CMK (cell line): ENCODE data around the gene CFAP99.
A peak's percentile ranks its signal among the peaks of the same experiment; 100 is the strongest.
"Not testable (repeated sequence)": the region's sequence is repeated elsewhere in the genome, so short reads cannot be mapped to it uniquely, and the experiment has no call there.

Experiments
- DNase-seq: peaks from one replicate; pipeline ENCODE4 v3.0.0-alpha.2; 2010; ENCODE audit warnings: low read depth

CFAP99 gene

DNA sequence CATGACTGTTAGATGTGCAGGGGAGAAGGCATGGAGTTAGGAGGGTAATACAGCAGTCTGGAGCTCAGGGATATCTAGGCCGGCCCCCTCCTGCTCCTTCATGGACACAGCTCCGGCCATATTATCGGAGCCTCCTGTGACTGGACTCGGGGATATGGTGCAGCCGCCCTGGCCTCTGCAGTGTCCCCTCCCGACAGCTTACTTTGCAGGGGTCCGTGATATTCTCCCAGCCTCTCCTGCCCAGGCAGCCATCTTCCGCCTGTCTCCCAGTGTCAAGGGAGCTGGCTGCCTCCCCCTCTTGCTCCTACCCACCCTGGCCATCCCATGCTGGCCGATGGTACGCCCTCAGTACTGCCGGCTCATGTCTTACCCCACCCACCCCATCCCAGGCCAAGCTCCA lies 30.3 kb downstream of the CFAP99 start:
- no peak for DNase-seq

DNA sequence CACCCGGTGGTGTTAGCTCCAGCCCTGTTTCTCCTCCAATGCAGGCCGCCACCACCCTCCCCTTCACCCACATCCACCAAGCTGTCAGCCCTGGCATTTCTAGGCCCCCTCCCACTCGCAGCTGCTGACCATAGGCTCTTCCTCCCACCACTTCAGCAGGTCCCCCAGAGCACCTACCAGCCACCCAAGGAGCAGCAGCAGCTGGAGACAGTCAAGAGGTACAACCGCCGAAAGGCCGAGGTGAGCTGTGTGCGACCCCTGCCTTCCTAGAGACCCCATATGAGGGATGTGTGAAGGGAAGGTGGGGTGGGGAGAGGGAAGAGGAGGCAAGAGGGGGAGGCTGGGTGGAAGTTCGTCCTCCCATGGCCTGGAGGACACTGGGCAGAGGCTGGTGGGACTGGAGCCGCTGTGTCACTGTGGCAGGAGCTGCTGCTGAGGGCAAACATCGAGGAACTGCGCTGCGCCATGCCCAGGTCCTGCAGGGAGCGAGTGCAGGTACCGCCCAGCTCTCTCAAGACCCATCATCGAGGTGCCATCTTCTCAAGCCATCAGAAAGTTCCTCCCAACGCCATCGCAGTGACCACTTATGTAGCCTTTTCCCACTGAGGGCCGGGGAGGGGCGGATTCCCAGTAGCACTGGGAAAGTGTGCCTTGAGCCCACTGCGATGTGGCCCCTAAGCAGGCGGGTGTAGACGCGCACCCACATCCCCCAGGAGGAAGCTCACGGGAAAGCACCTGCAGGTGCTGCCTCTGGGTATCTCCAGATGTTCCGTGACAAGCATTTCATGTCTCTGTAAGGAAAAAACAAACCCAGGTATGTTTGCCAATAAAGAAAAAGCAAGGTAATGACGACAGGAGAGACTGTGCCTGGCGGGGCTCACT lies 31.0 kb downstream of the CFAP99 start:
- no peak for DNase-seq

DNA sequence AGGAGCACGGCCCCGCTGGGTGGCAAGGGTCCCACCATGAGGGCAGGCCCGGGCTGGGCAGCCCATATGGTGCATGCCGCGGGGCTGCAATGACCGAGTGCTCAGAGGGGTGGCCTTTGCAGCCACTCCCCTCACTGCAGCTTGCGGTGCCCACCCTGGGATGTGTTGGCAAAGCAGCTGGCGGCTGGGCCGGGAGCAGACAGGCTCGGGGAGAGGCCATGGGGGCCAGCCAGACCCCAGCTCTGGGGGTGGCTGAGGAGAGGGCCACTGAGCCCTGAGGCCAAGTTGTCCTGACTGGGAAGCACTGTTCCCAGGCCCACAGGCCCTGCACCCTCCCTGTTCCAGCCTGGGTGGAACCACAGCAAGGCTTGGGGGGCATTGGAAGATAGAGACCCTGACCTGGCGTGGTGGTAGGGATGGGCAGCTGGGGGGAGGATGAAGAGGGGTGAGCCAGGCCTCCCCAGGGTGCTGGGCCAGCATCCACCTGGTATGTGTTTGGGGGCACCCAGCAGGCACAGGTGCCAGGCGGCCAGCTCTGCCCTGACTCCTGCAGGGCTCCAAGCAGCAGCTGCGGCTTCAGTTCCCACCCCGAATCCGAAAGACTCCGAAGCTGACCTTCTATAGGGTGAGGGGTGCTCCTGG lies 31.8 kb downstream of the CFAP99 start:
- DNase-seq: no peak

DNA sequence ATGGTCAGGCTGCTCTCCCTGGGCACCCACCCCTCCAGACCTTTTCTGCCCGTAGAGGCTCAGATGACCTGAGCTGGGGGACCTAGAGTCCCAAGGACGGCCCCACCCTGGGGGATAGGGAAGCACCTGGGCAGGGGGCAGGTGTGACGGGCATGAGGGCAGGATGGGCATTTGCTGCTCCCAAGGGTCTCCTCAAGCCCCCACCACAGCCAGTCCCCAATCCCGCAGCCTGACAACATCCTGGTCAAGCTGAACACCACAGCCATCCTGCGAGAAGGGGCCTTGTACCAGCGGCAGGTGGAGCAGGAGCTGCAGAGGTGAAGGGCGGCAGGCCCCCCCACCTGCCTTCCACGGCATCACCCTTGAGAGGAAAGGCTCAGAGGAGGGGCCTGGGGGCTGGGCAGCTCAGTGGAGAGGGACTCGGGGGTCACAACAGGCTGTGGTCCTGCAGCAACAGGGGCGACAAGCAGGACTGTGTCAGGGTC lies 32.3 kb downstream of the CFAP99 start:
- no peak for DNase-seq

DNA sequence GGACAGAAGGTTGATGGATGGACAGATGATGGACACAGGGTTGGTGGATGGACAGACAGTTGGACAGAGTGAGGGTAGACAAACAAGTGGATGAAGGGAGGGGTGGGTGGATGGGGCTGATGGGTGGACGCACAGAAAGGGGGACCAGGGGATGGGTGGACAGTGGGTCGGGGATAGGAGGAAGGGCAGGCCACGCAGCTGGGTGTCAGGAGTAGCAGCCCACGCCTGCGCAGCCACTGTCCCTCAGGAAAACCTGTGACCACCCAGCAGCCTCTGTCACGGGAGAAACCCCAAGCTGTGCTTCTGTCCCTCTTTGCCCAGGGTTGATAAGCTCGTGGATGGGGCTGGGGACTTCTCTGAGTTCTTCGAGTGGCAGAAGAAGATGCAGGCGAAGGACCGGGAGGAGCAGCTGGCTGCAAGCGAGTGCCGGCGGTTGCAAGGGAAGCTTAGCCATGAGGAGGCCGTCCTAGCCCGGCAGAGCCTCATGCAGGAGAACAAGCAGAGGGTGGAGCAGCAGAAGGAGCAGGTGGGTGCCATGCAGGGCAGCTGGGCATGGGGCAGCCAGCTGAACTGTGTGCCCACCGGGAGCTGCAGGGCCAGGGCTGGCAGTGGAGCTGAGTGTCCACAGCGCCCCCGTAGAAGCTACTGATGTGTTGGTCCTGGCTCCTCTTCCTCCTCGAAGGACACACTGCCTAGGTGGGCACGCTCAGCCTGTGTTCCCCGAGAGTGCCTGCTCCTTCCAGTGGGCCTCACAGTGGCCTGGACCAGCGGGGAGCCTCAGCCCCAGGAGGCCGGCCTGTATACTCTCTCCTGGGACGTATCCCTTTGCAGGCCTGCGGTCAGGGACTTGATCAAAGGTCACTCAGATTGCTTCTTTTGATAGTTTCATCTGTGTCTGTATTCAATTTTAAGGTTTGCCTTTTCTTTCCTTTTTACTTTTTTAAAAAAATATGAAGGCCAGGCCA lies 33.3 kb downstream of the CFAP99 start:
- DNase-seq: no peak

DNA sequence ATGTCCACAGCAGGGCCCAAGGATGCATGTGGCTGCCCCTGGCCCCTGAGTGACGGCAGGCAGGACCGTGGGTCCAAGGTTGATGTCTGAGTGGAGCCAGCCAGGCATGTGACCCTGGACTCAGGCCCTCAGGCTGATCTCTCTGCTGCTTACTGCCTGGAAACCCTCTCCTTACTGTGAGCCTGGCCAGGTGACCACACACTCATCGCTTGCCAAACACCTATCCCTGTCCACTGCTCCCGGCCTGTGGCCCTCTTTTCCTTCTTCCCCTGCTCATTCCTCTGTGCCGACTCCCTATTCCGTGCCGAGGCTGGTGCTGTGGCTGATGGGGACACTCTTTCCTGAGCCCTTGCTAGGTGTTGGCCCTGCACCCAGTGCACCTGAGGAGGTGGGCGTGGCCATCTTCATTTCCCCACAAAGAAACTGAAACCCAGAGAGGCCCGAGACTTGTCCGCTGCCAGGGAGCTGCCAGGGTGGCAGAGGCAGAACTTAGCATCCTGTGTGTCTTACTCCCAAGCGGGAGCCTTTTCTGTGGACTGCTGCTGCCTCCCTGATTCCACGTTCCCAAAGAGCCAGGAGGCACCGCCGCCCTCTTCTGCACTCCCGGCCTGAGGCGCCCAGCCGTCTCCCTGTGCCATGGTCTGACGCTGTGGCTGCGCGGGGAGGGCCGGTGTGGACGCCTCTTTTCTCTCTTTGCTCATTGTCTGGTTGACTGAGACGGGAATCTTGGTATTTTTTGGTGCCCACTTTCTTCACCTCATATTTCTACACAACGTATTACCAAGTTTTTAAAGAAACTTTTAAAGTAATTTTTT lies 38.9 kb downstream of the CFAP99 start:
- no peak for DNase-seq

DNA sequence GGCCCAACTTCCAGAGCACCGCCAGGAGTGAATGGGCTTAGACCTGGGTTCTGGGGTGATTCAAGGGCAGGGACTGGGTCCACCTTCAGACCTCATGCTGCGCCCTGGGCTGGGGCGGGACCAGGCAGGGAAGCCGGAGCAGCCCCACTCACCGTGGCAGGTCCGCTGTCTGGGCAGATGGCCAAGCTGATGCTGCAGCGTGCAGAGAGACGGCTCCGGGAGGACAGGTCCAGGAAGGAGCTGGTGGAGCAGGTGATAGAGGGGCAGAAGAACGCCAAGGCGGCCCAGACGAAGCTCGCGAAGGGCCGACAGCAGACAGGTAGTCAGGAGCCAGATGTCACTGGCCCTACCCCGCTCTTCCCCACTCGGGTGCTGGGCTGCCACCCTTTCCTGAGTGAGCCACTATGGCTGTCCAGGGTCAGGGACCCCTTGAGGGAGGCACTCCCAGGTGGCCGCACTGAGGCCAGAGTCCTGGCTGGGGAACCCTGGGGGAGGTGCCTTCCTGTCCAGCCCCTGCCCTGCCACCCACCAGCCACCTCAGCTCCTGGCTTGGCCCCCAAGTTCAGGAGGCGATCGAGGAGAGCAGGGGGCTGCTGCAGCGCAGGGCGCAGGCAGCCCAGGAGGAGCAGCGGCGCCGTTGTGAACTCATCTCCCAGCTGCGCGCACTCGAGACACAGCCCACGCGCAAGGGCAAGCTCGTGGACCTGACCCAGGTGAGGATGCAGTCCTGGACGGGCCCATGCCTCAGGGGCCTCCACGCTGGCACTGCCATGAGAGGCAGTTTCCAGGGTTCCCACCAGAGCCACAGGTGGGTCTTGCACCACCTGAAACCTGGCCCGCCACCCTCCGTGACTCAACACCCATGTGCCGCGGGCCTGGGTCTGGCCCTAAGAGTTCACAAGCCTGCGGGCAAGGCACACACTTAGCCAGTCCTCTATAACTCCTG lies 40.1 kb downstream of the CFAP99 start:
- DNase-seq: no peak

DNA sequence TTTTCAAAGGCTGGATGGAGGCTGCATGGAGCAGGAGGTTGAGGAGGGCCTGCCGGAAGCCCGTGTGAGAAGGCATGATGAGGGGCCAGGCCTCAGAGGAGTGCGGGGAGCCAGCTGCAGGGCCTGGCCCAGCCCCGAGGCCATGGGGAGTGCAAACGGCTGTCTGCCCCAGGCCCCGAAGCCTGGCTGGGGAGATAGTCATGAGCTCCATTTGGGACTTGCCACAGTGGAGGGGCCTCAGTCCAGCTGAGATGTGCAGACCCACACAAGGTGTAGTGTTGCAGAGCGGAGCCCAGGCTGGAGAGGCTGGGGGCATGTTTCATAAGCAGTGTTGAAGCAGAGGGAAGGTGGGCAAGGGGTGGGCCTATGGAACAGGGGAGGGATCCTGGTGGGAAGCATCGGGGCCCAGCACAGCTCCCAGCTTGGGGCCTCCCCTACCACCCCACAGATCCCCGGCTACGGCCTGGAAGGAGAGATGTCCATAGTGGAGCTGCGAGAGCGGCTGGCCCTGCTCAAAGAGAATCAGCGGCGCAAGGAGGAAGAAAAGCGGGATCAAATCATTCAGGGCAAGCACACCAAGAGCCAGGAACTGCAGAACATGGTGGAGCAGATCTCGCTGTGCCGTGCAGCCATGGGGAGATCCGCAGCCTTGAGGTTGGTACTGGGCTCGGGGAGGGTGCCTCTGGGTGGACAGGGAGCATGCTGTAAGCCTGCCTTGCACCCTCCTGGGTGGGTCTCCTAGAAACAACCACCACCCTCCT lies 41.0 kb downstream of the CFAP99 start:
- DNase-seq: no peak

DNA sequence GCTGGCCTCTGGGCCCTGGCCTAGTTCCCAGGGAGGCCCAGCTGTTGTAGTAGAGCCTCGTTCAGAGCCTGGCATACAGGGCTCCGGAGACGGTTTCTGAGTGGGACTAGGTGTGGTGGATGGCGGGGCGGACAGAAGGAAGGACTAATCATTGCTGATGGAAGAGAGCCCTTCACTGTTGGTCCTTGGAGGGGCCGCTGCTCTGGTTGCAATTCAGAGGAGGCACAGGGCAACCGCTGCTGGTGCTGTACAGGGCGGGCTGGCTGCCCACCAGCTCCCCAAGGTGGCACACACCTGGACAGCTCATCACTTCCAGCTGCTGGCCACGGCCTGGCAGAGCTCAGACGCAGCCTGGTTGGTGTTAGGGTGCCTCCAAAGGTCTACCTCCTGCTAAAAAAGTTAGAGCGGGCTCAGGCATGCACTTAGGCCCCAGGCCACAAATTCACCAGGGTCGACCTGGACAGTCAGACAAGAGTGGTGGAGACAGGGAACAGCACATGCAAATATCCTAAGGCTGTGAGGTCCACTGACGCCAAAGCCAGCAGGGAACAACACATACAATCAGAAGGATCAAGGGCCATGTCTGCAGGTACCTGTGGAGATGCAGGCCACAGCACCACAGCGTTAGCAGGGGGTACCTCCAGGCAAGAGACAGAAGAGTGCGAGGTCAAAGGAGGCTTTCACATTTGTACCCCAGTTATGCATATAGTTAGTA lies 42.6 kb downstream of the CFAP99 start:
- DNase-seq: no peak

DNA sequence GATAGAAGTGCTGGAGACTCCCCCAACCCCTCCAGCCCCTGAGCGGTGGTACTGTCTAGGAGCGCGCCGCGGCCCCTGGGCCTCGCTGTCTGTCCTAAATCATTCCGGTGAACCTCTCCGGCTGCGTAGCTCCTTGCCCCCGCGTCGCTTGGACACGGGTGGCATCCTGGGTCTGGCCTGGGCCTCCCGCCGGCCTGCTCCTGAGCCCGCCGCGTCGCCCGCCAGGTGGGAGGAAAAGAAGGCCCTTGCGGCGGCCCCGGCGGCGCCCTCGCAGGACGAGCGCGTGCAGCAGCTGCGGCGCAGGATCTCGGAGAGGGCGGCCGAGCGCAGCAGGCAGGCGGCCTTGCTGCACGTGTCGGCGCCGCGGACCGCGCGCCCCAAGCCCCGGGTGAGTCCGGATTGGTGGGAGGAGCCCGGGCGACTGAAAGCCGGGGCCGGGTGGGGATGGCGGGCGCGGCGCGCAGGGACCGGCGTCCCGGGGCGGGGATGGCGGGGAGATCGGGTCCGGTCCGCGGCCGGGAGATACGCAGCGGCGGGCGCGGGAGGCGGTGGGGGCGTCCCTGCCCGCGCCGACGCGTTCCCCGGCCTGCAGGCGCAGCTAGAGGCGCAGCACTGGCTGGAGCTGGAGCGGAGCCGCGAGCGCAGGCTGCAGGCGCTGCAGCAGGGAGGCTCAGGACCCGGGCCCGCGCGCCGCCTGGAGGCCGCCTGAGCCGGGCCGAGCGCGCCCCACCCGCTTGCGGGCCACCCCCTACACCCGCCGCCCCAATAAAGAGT lies 43.6 kb downstream of the CFAP99 start:
- DNase-seq: no peak

DNA sequence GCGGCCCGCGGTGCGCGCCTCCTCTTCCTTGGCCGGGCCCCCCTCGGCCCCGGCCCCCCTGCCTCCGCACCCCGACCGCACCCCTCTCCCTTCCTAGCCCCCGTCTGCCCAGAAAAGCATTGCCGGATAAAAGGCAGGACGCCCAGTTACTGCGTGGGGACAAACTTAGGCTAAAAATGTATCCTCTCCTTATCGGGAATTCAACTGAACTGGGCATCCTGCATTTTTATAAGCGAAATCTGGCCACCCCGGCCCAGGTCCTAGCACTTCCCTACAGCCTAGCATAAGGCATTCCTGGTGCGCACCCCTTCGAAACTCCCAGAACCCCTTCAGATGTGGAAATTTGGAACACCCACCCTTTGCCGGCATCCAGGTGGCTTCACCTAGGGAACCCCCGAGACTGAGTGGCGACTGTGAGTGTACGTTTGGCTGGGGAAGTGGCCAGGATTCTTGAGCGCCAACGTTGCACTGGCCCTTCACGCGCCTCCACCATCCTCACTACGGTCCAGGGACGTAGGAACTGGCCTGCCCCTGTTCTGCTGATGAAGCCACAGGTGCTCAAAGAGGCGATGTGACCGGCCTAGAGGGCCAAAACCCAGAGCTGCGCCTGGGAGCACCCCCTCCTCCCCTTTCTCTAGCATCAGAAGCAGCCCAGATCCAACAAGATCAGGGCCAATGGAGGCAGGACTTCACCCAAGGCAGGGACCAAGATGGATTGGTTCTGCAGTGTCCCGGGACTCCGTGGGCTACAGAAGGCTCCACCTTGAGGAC lies 44.4 kb downstream of the CFAP99 start:
- DNase-seq: no peak

DNA sequence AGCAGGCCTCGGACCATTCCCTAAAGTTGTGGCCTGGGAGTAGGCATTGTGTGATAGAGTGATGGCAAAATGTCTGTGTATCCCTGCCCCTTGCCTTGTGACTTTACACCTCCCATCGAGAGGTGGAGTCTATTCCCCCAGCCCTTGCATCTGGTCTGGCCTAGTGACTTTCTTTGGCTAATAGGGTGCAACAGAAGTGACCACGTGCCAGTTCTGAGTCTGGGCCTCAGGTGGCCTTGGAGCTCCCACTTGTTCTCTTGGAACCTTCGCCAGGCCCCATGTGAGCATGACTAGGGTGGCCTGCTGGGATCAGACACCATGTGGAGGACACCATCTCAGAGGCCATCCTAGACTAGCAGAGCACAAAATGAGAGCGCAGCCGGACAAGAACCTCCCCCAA lies 46.3 kb downstream of the CFAP99 start:
- no peak for DNase-seq

DNA sequence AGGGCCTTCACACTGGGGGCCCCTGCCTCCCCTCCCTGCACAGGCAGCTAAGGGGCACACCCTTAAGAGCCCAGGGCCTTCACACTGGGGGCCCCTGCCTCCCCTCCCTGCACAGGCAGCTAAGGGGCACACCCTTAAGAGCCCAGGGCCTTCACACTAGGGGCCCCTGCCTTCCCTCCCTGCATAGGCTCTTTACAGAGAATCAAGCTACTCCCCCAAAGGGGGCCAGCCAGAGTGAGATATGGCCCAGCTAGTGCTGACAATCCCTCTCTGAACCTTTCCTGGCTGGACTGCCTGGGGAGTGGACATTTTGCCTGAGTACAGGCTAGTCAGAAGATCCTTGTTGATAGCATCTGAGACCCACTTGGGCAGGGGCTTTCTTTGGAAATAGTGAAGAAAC lies 46.8 kb downstream of the CFAP99 start:
- DNase-seq: not testable (repeated sequence)

DNA sequence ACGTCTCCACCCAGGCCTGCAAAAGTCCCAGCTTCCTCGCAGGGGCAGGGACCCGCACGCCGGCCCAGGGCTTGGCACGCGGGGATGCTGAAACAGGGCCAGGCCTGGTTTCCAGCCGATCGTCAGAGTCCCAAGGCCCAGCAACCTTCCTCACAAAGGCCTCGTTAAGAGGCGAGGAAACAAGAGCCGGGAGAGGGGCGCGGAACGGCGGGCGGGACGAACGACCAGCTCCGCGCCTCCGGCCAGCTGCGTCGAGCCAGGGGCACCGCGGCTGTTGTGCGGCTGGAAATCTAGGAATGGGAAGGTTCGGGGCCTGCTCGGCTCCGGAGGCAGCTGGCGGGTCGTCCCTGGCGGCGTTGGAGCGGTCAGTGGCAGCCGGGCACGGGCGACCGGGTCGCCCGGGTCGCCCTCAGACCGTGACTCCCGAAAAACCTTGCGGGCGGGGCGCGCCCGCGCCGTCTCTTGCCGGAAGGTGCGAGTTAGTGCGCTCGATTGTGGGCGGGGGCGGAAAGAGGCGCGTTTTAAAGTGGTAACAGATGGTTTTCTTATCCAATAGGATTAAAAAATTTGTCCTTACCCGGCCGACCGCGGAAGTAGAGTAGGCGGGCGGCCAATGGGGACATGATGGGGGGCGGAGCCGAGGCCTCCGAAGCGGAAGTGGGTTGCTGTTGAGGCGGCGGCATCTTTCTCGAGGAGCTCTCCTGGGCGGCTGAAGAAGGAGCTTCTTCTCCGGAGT lies 49.9 kb downstream of the CFAP99 start, which contains the start of gene RNF4:
Gene RNF4, plus strand, starts transcription at position 651 of the 736 bp plus-strand sequence. CDS start 21,388 bp downstream, outside the sequence.
- peak; percentile 90 for DNase-seq

DNA sequence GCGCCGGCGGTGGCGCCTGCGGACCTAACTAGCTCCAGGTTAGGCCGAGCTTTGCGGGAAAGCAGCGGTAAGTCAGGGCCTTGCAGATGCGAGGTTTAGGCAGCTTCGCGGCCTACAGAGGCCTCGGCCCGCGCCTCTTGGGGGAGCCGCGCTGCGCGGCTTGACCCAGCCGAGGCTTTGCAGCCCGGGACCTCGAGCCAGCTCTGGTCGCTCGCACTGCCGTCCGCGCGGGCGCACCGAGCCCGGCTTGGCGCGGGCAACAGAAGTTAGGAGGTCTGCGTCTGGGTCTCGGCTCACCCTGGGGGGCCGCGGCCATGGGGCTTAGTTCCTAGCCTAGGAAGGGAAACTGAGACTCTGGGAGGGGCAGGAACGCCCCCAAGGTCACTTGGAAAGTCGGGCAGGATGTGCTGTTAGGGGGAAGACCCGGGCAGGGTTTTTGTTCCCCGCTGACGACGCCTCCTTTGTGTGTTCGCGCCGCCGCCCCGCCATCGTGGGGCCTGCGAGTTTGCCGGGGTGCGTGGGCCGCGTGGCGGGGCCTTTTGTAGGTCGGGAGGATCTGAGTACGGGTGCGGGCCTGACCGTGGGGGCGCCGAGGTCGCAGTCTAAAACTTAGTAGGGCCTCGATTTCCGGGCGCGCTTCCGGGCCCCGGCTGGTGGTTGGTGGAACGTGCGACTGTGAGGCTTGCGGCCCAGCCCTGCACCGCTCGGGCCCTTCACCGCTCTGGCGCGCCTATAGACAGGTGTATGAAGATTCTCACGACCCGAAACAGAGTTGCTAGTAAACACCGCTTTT lies 50.6 kb downstream of the CFAP99 start:
- no peak for DNase-seq

DNA sequence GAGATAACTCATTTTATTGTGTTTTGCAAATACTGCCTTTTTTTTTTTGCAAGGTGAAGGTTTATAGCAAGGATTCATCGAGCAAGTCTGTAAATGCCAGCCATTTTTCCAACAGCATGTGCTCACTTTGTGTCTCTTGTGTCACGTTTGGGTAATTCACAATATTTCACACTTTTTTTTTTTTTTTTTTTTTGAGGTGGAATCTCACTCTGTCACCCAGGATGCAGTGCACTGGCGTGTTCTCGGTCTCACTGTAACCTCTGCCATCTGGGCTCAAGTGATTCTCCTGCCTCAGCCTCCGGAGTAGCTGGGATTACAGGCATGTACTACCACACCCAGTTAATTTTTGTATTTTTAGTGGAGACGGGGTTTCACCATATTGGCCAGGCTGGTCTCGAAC lies 52.0 kb downstream of the CFAP99 start:
- DNase-seq: no peak
